SK-N-SH (cell line): ENCODE results near the gene SPOP. TPM values are rescaled to one million over a fixed set of nuclear protein-coding genes. Genes with fewer than 3 reads are reported as not detected.

Experiments
- CTCF ChIA-PET: fragments of 300-600, 350-600 bp; formaldehyde crosslinking; extraction: SDS; loops from one replicate; lab custom pipeline; 2021; lab: Yijun Ruan, JAX
- POLR2A ChIA-PET: fragments of 350-600 bp; sonication (Branson Sonifier 250); formaldehyde crosslinking; extraction: SDS; loops from one replicate; lab custom pipeline; 2020; ENCODE audit warnings: antibody characterized with exemption, inconsistent platforms; lab: Yijun Ruan, JAX
- DNase-seq: peaks from one replicate; pipeline ENCODE4 v3.0.0; 2012
- H2AFZ ChIP-seq: fragments of 200-600 bp; sonication (generic); 2 replicates; pipeline ENCODE4 v1.8.1; 2016; ENCODE audit warnings: antibody characterized with exemption, mild to moderate bottlenecking, low read depth
- H3F3A ChIP-seq: fragments of 200-600 bp; sonication (generic); replicated peaks from 2 replicates; pipeline ENCODE3; 2016; ENCODE audit warnings: antibody characterized with exemption, mild to moderate bottlenecking; ENCODE audit not compliant: insufficient read depth
- H3K27ac ChIP-seq, 2 experiments: fragments of 200-500 bp in 1 of 2; fragments of 200-600 bp in 1 of 2; sonication (Bioruptor generic) in 1 of 2; sonication (generic), shearing (Covaris generic) in 1 of 2; 2 replicates each; pipeline versions ENCODE4 v1.5.1 to v1.6.1; 2014 to 2016; ENCODE audit warnings: low read depth in 2 of 2, inconsistent platforms in 1 of 2, low read length in 1 of 2, mild to moderate bottlenecking in 1 of 2, mixed read lengths in 1 of 2
- H3K27me3 ChIP-seq: fragments of 200-600 bp; sonication (generic), shearing (Covaris generic); 2 replicates; pipeline ENCODE4 v1.6.1; 2016; ENCODE audit warnings: mixed run types; ENCODE audit not compliant: insufficient read depth
- H3K36me3 ChIP-seq, 2 experiments: fragments of 200-500 bp in 1 of 2; fragments of 200-600 bp in 1 of 2; sonication (Bioruptor generic) in 1 of 2; sonication (generic) in 1 of 2; replicated peaks in 1 of 2; 2 replicates each; pipeline versions ENCODE3 to v1.5.1; 2014 to 2016; ENCODE audit warnings: low read length in 1 of 2, mild to moderate bottlenecking in 1 of 2; ENCODE audit not compliant: insufficient read depth in 2 of 2, control insufficient read depth in 1 of 2
- H3K4me1 ChIP-seq, 2 experiments: fragments of 200-500 bp in 1 of 2; fragments of 200-600 bp in 1 of 2; sonication (Bioruptor generic) in 1 of 2; sonication (generic), shearing (Covaris generic) in 1 of 2; 2 replicates each; pipeline versions ENCODE4 v1.5.1 to v1.6.1; 2014 to 2016; ENCODE audit warnings: low read depth in 1 of 2, low read length in 1 of 2, mixed run types in 1 of 2; ENCODE audit not compliant: insufficient read depth in 2 of 2, control insufficient read depth in 1 of 2
- H3K4me2 ChIP-seq: fragments of 200-600 bp; sonication (generic), shearing (Covaris generic); 2 replicates; pipeline ENCODE4 v1.6.1; 2017; ENCODE audit warnings: mixed run types
- H3K4me3 ChIP-seq, 2 experiments: fragments of 200-500 bp in 1 of 2; fragments of 200-600 bp in 1 of 2; sonication (Bioruptor generic) in 1 of 2; sonication (generic), shearing (Covaris generic) in 1 of 2; 2 replicates each; pipeline versions ENCODE4 v1.5.1 to v1.8.1; 2014 to 2016; ENCODE audit warnings: low read depth in 2 of 2, inconsistent platforms in 1 of 2, low read length in 1 of 2, mild to moderate bottlenecking in 1 of 2, mixed read lengths in 1 of 2, moderate library complexity in 1 of 2
- H3K79me2 ChIP-seq: fragments of 200-600 bp; sonication (generic); 2 replicates; pipeline ENCODE4 v1.8.1; 2017; ENCODE audit warnings: mild to moderate bottlenecking; ENCODE audit not compliant: insufficient read depth
- H3K9ac ChIP-seq: fragments of 200-600 bp; sonication (generic); 2 replicates; pipeline ENCODE4 v1.6.1; 2017; ENCODE audit warnings: mixed run types
- H3K9me2 ChIP-seq: fragments of 200-600 bp; sonication (generic); 2 replicates; pipeline ENCODE4 v1.6.1; 2017; ENCODE audit warnings: mixed run types
- H3K9me3 ChIP-seq: fragments of 200-600 bp; sonication (generic); 2 replicates; pipeline ENCODE4 v1.6.1; 2017; ENCODE audit warnings: mixed run types, mild to moderate bottlenecking, moderate library complexity
- H4K20me1 ChIP-seq: fragments of 200-600 bp; sonication (generic); 2 replicates; pipeline ENCODE4 v1.6.1; 2017; ENCODE audit warnings: mild to moderate bottlenecking, mixed run types; ENCODE audit not compliant: insufficient read depth
- EP300 ChIP-seq, 2 experiments: IDR thresholded peaks; 2 replicates each; pipeline versions ENCODE4 v1.4.0 to v1.6.1; 2012; ENCODE audit warnings: borderline replicate concordance in 1 of 2, low read depth in 1 of 2, low read length in 1 of 2
- EZH2phosphoT487 ChIP-seq: fragments of 200-600 bp; sonication (generic); IDR thresholded peaks from 2 replicates; pipeline ENCODE4 v1.6.1; 2017; ENCODE audit warnings: low read depth, mixed run types, mild to moderate bottlenecking, antibody characterized with exemption, moderate library complexity, borderline replicate concordance
- FOXM1 ChIP-seq: IDR thresholded peaks from 2 replicates; pipeline ENCODE4 v1.4.0; 2012; ENCODE audit warnings: low read depth, mild to moderate bottlenecking
- GABPA ChIP-seq: IDR thresholded peaks from 2 replicates; pipeline ENCODE4 v1.4.0; 2012; ENCODE audit warnings: low read depth, mild to moderate bottlenecking
- GATA2 ChIP-seq: sonication (generic); formaldehyde crosslinking; IDR thresholded peaks from 2 replicates; pipeline ENCODE4 v1.5.0; 2020; ENCODE audit warnings: mild to moderate bottlenecking, missing genetic modification reagents
- JUND ChIP-seq: IDR thresholded peaks from 2 replicates; pipeline ENCODE4 v1.4.0; 2012
- MEF2A ChIP-seq: IDR thresholded peaks from 2 replicates; pipeline ENCODE4 v1.4.0; 2012; ENCODE audit warnings: low read depth, borderline replicate concordance
- NFIC ChIP-seq: IDR thresholded peaks from 2 replicates; pipeline ENCODE4 v1.4.0; 2012; ENCODE audit warnings: borderline replicate concordance
- NRF1 ChIP-seq: IDR thresholded peaks from 2 replicates; pipeline ENCODE4 v1.6.1; 2012; ENCODE audit warnings: low read depth, mild to moderate bottlenecking, low read length
- RCOR1 ChIP-seq: fragments of 150-350 bp; IDR thresholded peaks from 2 replicates; pipeline ENCODE4 v1.6.1; 2017; ENCODE audit warnings: antibody characterized with exemption, low read length
- RFX5 ChIP-seq: IDR thresholded peaks from 2 replicates; pipeline ENCODE4 v1.6.1; 2012; ENCODE audit warnings: mild to moderate bottlenecking, improper control_type of control experiment, low read length
- YY1 ChIP-seq: IDR thresholded peaks from 2 replicates; pipeline ENCODE4 v1.4.0; 2012; ENCODE audit warnings: low read depth, mild to moderate bottlenecking
- WGBS: methylation state at CpG from one replicate; pipeline ENCODE4 v1.1.6; 2017; ENCODE audit warnings: low lambda C conversion rate; 5-methylcytosine and 5-hydroxymethylcytosine counted together
- polyA plus RNA-seq, 3 experiments: library from polyadenylated mRNA; depleted of rRNA; stranded (reverse); fragments of >200 nt; gene quantifications; 2 replicates each; pipeline ENCODE4 v1.2.3, GENCODE V29; 2012
- TF ChIP-seq, protein P1 (sequence below): IDR thresholded peaks from 2 replicates; pipeline ENCODE4 v1.4.0; 2012; ENCODE audit warnings: low read depth, borderline replicate concordance
- TF ChIP-seq, protein P2 (sequence below): IDR thresholded peaks from 2 replicates; pipeline ENCODE4; 2012
- TF ChIP-seq, protein P3 (sequence below): fragments of 150-350 bp; IDR thresholded peaks from 2 replicates; pipeline ENCODE4 v1.6.1; 2017; ENCODE audit warnings: antibody characterized with exemption, low read length, low read depth, borderline replicate concordance

SPOP gene
- polyA plus RNA-seq, 1 of the 3 experiments (the other 2 are of a cell fraction) = 54.0 TPM

DNA sequence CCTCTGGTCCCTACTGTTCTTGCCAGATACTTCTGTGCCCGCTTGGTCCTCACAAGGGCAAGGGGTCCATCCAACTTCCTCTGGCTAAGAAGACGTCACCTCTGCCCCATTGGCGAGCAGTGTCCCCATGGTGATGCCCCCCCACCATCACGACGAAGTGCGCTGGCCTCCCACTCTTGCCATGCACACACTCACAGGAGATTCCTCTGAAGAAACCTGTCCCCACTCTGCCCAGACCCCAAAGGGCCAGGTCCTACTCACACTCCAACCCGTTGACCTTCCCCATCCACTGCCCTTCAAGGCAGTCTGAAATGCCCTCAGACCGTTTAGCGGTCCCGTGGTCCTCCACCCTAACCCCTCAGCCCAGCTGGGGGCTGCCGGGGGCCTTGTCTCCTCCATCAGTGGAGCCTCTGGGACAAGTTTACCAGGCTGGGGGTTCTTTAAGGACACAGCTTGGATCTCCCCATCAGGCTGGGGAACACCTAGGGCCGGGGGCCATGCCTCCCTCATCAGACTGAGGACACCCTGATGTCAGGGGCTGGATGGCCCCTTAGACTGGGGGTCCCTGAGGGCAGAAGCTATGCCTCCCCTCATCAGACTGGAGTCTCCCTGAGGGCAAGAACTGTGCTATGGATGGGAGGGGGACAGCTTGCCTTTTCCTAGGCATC lies 95.7 kb downstream of the SPOP start:
- H2AFZ ChIP-seq = no peak overlapping the region
- no peaks in the 10 kb centered on the region for H3F3A ChIP-seq
- H3K36me3 ChIP-seq = no peaks in the 10 kb centered on the region
- no peak overlapping the region for H3K27ac ChIP-seq
- DNase-seq = peak; percentile 31
- POLR2A ChIA-PET = no interaction called here
- CTCF ChIA-PET = interaction anchor here (0.9 to 48.9 kb wide), 5 partner anchors 12 to 111 kb away, joined by 4 to 2107 read pairs (median 6); partner anchors contain the start of genes SLC35B1 and SPOP
- H3K9me3 ChIP-seq = no peaks in the 10 kb centered on the region
- no peaks in the 10 kb centered on the region for H4K20me1 ChIP-seq
- WGBS = 91% methylated on average over 12 of the region's 12 CpGs
- TF ChIP-seq YY1 (no peak), MEF2A (no peak), GABPA (no peak), FOXM1 (no peak), NFIC (no peak), NRF1 (no peak), JUND (no peak), GATA2 (CRISPR knock-in tag) (no peak), RFX5 (no peak), RCOR1 (no peak), EP300 (IDR thresholded peaks at IDR 0.05; ENCODE audit: borderline replicate concordance in 1 of 2, low read depth in 1 of 2, low read length in 1 of 2) (no peak)
- TF ChIP-seq, protein P1, sequence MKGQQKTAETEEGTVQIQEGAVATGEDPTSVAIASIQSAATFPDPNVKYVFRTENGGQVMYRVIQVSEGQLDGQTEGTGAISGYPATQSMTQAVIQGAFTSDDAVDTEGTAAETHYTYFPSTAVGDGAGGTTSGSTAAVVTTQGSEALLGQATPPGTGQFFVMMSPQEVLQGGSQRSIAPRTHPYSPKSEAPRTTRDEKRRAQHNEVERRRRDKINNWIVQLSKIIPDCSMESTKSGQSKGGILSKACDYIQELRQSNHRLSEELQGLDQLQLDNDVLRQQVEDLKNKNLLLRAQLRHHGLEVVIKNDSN = no peak
- TF ChIP-seq, protein P2, sequence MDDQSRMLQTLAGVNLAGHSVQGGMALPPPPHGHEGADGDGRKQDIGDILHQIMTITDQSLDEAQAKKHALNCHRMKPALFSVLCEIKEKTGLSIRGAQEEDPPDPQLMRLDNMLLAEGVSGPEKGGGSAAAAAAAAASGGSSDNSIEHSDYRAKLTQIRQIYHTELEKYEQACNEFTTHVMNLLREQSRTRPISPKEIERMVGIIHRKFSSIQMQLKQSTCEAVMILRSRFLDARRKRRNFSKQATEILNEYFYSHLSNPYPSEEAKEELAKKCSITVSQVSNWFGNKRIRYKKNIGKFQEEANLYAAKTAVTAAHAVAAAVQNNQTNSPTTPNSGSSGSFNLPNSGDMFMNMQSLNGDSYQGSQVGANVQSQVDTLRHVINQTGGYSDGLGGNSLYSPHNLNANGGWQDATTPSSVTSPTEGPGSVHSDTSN = no peak
- TF ChIP-seq, protein P3, sequence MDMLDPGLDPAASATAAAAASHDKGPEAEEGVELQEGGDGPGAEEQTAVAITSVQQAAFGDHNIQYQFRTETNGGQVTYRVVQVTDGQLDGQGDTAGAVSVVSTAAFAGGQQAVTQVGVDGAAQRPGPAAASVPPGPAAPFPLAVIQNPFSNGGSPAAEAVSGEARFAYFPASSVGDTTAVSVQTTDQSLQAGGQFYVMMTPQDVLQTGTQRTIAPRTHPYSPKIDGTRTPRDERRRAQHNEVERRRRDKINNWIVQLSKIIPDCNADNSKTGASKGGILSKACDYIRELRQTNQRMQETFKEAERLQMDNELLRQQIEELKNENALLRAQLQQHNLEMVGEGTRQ = no peak
- H3K4me3 ChIP-seq = no peak overlapping the region
- peaks cover 9% of the 10 kb centered on the region in 2 experiments; a peak in 2 of 4 replicates for H3K4me1 ChIP-seq
- no peak overlapping the region for H3K4me2 ChIP-seq
- no peaks in the 10 kb centered on the region for H3K79me2 ChIP-seq
- H3K27me3 ChIP-seq = no peaks in the 10 kb centered on the region
- no peaks in the 10 kb centered on the region for H3K9me2 ChIP-seq
- H3K9ac ChIP-seq = no peak overlapping the region

DNA sequence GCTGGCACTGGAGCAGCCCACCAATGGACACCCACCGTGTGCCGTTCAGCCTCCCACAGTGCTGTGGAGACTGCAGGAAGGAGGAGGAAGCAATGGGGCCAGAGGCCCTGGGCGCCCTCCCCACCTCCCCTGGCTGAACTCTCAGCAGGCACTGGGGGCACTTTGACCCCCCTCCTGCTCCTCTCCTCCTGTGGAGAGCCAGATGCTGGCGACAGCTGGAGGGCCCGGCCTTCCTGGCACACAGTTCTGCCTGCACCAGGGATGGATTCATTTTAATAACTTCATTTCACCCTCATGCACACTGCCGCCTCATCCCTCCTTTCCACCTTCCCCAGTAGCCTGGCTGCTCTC lies 96.3 kb downstream of the SPOP start:
- H3K4me2 ChIP-seq = no peak overlapping the region
- no peak overlapping the region for H2AFZ ChIP-seq
- H3F3A ChIP-seq = no peaks in the 10 kb centered on the region
- H3K9me3 ChIP-seq = no peaks in the 10 kb centered on the region
- ChIA-PET CTCF (interaction anchor here (1.1 to 48.9 kb wide), 4 partner anchors 11 to 112 kb away, joined by 5 to 2107 read pairs (median 34); partner anchors contain the start of genes SLC35B1 and SPOP), POLR2A (no interaction called here)
- H3K4me1 ChIP-seq = peaks cover 9 to 14% of the 10 kb centered on the region in 2 experiments; a peak in 2 of 4 replicates
- H4K20me1 ChIP-seq = no peaks in the 10 kb centered on the region
- no peaks in the 10 kb centered on the region for H3K9me2 ChIP-seq
- H3K27ac ChIP-seq = no peak overlapping the region
- no peak overlapping the region for H3K9ac ChIP-seq
- no peak overlapping the region for H3K4me3 ChIP-seq
- no peaks in the 10 kb centered on the region for H3K79me2 ChIP-seq
- no peaks in the 10 kb centered on the region for H3K27me3 ChIP-seq
- TF ChIP-seq EZH2phosphoT487 = no peak
- TF ChIP-seq, all 33 proteins: peak for 0
- DNase-seq = peak; percentile 60
- H3K36me3 ChIP-seq = no peaks in the 10 kb centered on the region
- WGBS = 67% methylated on average over 3 of the region's 6 CpGs
